ENCODE measurements around the gene RTRAF. TPM values are rescaled to one million over a fixed set of nuclear protein-coding genes. Genes with fewer than 3 reads are reported as not detected.

The RTRAF gene
- total RNA-seq, 1 experiment from 2014 or later = 190 TPM

- TF ChIP-seq ELF1 (IDR thresholded peaks at IDR 0.05; ENCODE audit: borderline replicate concordance, low read depth) = no peak
- no peak for TF ChIP-seq POLR2A (IDR thresholded peaks at IDR 0.05; ENCODE audit: borderline replicate concordance, extremely low read depth, insufficient read depth, insufficient read length)
Observed at GRCh38 chr14:52014601-52015267, 25.4 kb downstream of the RTRAF start (continued).

DNA sequence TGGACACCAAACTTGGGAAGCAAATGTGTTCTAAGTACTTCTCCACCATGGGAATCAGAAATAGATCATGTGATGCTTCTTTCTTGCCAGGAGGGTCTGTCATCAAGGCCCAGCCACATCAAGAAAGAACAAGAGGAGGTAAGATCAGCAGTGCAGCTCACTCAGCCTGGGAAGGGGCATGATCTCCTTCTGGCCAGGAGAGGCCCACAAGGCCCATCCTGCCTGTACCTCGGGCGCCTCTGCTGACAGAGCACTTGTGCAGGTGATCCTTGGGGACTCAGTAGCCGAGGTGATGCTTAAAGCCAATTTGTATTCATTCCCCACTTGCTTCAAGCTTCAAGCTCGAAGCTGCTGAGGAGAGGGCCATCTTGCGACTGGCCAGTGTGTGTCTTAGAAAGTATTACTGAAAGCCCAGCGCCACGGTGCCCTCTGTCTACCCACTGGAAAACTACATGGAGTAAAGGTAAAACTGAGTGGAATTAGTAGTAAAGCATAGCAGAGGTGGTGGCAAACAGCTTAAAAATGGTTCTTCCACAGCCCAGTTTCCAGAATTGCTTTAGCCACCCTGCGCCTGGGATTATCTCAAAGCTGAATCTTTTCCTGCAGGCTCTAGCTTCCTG, 26.2 kb downstream of the RTRAF start:
- no peaks in the 10 kb centered on the region for H3K79me2 ChIP-seq (ENCODE audit: insufficient read depth, low read length)
- BruUV-seq (replicated peaks) = no TSS peak
- H3K9me2 ChIP-seq (ENCODE audit: insufficient read depth) = no peaks in the 10 kb centered on the region
- H2AFZ ChIP-seq (ENCODE audit: low read depth, low read length, poor library complexity, severe bottlenecking) = no peak overlapping the region
- intact Hi-C loops (cut with micrococcal nuclease) = no loop called here
- CTCF ChIA-PET = interaction anchor here (0.7 to 1.3 kb wide), 7 partner anchors 9 to 37 kb away, joined by 3 to 7 read pairs (median 4); no protein-coding TSS in a partner anchor
- no peaks in the 10 kb centered on the region for H3K9me3 ChIP-seq (ENCODE audit: control insufficient read depth in 1 of 2, insufficient read depth in 1 of 2, low read depth in 1 of 2, low read length in 2 of 2)
- H3K36me3 ChIP-seq (ENCODE audit: control insufficient read depth in 1 of 2, insufficient read depth in 2 of 2, low read length in 2 of 2) = peaks cover 4 to 14% of the 10 kb centered on the region in 2 experiments; a peak in 3 of 4 replicates
- ATAC-seq (peak; percentile 85), DNase-seq (ENCODE audit: low read depth, low spot score) (peak; percentile 19)
- POLR2A ChIA-PET = no interaction called here
- no peaks in the 10 kb centered on the region for H4K20me1 ChIP-seq (ENCODE audit: insufficient read depth)
- TF ChIP-seq RAD21 (IDR thresholded peaks at IDR 0.05; ENCODE audit: low read depth) (peak; percentile 37; the same call in 1 of the 2 replicates), FOSL1 (IDR thresholded peaks at IDR 0.05; ENCODE audit: low read depth) (no peak)
- TF ChIP-seq, protein P1, sequence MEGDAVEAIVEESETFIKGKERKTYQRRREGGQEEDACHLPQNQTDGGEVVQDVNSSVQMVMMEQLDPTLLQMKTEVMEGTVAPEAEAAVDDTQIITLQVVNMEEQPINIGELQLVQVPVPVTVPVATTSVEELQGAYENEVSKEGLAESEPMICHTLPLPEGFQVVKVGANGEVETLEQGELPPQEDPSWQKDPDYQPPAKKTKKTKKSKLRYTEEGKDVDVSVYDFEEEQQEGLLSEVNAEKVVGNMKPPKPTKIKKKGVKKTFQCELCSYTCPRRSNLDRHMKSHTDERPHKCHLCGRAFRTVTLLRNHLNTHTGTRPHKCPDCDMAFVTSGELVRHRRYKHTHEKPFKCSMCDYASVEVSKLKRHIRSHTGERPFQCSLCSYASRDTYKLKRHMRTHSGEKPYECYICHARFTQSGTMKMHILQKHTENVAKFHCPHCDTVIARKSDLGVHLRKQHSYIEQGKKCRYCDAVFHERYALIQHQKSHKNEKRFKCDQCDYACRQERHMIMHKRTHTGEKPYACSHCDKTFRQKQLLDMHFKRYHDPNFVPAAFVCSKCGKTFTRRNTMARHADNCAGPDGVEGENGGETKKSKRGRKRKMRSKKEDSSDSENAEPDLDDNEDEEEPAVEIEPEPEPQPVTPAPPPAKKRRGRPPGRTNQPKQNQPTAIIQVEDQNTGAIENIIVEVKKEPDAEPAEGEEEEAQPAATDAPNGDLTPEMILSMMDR (IDR thresholded peaks at IDR 0.05 in 2 of 3, conservative IDR thresholded peaks at IDR 0.05 in 1 of 3; ENCODE audit: borderline replicate concordance in 1 of 3, insufficient read depth in 1 of 3, low read depth in 2 of 3, low read length in 2 of 3) = peak; percentile 28 to 58 (median 56); a peak in 5 of 6 replicates
- H3K9ac ChIP-seq (ENCODE audit: low read length) = no peak overlapping the region
- H3K4me2 ChIP-seq (ENCODE audit: low read length) = no peak overlapping the region
- H3K27me3 ChIP-seq (ENCODE audit: insufficient read depth, low read length) = peaks cover 6% of the 10 kb centered on the region; the same call in 1 of the 2 replicates
- H3K27ac ChIP-seq (ENCODE audit: low read depth, low read length) = no peak overlapping the region
- H3K4me3 ChIP-seq (replicated peaks in 1 of 2; ENCODE audit: low read depth in 1 of 2, low read length in 2 of 2) = no peak overlapping the region
- no peaks in the 10 kb centered on the region for H3K4me1 ChIP-seq (ENCODE audit: control insufficient read depth in 1 of 2, insufficient read depth in 2 of 2, low read length in 2 of 2)
- RAD21 ChIA-PET (ENCODE audit: low non-redundant PET in 1 of 2, low total read pairs in 2 of 2, uncharacterized antibody in 2 of 2, unreplicated experiment in 2 of 2) = no interaction called here

Measured in HCT116 (cell line).